Hematopoietic multipotent progenitor cell treated with erythropoietin and hydrocortisone succinate and interleukin-3 and kit ligand, for 6 days (in vitro differentiated cells): ENCODE data around the gene PRR5L.
"Not testable (repeated sequence)": the region's sequence is repeated elsewhere in the genome, so short reads cannot be mapped to it uniquely, and the experiment has no call there.

Source experiments
- DNase-seq: peaks from one replicate; pipeline ENCODE4 v3.0.0-alpha.2; 2015

Gene PRR5L

DNA sequence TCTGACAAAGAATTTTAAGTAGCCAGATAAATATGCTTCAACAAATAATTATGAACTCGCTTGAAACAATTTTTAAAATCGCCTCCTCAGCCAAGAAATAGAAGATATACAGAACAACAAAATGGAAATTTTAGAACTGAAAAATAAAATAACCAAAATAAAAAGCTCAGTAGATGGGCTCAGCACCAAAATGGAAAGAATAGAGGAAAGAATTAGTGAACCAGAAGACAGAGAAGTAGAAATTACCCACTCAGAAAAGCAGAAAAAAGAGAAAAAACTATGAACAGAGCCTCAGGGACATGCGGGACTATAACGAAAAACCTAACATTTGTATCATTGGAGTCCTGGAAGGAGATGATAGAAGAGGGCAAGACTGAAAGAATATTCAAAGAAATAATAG is 14.2 kb upstream of the PRR5L start:
- no peak for DNase-seq

DNA sequence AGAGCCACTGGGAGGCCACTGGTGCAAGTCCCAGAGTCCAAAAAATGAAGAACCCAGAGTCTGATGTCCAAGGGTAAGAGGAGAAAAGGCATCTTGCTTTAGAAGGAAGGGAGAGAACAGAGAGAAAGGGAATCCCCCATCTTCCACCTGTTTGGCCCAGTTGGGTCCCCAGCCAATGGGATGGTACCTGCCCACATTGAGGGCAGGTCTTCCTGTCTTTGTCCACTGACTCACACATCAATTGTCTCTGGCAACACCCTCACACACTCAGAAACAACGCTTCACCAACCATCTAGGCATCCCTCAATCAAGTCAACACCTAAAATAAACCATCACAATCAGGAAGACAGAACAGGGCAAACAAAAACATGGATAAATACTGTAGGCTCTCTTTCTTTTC is 13.2 kb upstream of the PRR5L start:
- DNase-seq, result no peak

DNA sequence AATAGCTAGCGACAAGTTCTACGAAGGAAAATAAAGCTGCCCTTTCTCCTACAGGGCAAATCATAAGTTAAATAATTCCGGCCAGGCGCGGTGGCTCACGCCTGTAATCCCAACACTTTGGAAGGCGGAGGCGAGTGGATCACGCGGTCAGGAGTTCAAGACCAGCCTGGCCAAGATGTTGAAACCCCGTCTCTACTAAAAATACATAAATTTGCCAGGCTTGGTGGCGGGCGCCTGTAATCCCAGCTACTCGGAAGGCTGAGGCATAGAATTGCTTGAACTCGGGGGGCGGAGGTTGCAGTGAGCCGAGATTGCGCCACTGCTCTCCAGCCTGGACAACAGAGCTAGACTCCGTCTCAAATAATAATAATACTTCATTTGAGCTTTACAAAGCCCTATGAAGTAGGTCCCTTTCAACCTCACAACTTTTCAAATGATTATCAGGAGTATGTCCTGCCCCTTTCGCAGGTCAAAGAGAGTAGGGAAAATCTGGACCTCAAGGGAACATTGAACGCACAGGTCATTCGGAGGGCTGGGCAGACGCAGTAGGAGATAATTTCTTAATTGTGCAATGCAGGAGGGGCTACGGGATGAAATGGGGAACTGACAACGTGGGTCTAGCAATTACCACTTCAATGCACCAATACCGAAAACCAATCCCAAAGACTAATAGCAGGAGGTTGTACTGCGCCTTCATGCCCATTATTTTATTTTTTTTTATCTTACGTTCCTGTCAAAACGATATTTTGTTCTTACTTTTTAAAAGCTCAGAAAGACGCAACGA is 7.5 kb upstream of the PRR5L start:
- DNase-seq, result peak; percentile 63

DNA sequence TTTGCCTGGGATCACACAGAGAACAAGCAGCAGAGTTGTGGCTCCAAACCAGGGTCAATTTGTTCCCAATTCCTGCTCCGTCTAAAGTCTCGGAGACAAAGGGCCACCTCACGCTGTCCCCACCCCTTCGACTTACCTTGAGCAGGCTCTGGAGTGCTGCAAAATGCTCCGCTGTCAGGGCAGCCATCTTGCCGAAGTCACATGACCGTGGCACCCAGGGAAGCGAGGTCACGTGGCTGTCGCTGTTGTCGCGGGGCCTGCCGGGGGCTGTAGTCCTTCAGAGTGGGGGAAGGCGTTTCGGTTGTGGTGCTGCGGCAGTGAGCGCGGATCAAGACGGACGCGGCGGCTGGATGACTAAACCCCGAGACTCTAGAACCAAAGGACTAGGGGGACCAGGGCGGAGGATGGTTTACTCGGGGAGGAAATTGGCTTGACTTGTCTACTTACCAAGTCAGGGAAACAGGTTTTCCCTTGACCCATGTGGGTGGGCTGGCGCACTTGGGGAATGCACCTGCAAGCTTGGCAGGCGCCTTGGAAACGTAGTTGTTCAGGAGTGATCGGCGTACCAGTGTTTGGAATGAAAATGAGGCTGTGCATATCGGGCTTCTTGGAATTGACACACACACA is 6.7 kb upstream of the PRR5L start, which contains the start of gene COMMD9:
TSS of gene COMMD9 (minus strand) at position 199 of the 627 bp plus-strand sequence. CDS start at position 187, 12 bp downstream.
- peak; percentile 97 for DNase-seq

DNA sequence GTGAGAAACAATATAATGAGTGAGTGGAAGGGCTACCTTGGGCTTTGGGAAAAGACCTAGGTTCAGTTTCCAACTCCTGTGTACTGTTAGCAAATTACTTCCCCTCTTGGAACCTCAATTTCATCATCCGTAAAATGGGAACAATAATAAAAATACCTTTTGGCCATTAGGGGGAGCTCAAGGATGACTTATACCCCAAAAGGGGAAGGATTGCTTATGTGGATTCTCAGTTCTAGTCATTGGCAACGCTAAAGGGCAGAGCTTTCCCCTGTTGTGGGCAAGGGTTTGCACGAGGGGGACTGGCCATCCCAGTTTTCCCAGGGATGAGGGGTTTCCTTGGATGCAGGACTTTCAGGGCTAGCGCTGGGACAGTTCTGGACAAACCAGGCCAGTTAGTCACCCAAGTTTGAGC is 3.8 kb upstream of the PRR5L start:
- peak; percentile 81 for DNase-seq

DNA sequence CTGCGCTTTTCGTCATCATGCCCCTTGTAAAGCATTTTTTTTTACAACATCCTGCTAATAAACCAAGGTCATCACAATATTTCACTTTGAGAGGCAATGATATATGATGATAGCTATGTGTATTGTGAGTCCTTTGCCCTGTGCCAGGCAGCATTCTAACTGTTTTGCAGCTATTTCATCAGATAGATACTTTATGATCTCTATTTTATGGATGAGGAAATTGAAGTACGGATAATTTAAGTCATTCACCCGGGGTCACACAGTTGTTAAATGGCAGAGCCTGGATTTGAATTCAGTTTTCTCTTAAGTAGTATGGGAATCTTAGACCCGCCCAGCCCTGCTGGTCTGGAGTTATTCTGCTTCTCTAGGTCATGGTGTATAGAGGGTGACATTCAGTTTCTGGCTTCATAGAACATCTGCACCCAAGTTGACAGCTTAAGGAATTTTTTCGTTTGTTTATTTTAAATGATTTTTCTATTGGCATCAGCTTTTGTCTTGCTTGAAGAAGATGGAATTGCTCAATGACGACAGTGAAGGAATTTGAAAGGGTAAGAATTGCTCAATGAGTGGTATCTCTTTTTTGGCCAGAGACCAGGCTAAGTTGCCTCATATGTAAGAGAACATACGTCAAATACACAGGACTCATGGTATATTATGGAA is 926 bp downstream of the PRR5L start:
- DNase-seq, result peak; percentile 53

DNA sequence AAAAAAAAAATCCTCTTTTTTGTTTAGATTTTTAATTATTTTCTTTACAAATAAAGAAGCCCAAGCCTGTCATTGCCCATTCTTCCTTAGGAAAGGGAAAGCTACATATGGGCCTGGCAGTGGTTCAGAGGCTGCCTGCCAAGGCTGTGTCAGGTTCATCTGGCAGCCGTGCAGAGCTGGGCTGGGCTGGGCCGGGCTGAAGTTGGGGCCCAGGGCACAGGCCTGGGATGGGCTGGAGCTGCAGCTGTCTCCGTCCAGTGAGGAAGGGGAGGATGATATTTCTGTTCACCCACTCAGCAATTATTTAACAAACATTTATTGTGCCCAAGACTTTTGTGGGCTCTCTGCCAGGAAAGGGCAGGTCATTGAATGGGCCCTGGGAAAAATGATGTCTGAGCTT is 4.6 kb downstream of the PRR5L start:
- no peak for DNase-seq

DNA sequence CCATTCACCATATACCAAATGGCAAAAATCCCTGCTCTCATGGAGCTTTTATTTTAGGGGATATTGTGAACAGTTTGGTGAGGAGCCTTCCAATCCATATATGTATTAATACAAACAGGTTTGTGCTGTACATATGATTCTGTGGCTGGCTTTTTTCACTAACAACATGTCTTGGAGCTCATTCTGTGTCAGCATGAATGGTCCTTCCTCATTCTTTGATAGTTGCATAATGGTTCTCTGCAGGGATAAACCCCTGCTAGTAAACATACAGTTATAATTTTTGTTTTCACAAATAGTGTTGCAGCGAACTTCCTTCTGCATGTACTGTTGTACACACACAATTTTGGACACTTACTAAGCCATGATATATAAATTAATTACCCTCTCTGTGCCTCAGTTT is 8.3 kb downstream of the PRR5L start:
- peak; percentile 21 for DNase-seq

DNA sequence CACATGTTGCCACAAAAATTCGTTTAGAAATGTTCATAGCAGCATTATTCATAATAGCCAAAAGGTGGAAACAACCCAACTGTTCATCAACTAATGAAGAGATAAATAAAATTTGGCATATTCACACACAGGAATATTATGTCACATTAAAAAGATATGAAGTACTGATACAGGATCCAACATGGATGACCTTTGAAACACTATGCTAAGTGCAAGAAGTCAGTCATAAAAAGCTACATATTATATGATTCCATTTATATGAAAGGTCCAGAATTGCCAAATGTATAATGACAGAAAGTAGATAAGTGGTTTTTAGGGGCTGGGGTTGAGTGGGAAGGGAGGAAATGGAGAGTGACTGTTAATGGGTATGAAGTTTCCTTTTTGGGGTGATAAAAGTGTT is 9.0 kb downstream of the PRR5L start:
- no peak for DNase-seq

DNA sequence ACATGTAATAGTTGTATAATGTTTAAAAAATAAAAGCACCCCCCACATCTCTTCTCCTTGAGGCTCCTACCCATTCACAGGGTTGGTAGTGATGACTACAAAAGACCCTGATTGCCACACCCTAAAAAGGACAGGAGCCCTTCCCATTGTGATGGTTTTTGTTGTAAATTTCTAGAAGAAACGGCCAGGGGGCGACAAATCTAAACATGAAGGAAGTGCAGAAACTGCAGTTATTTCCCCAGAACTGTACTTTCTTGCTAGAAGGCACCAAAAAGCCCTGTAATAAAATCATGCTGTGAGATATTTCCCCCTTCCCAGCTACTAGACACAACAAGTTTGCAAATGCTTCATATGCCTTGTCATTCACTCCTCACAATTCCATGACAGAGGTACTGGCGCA is 10.8 kb downstream of the PRR5L start:
- peak; percentile 63 for DNase-seq

DNA sequence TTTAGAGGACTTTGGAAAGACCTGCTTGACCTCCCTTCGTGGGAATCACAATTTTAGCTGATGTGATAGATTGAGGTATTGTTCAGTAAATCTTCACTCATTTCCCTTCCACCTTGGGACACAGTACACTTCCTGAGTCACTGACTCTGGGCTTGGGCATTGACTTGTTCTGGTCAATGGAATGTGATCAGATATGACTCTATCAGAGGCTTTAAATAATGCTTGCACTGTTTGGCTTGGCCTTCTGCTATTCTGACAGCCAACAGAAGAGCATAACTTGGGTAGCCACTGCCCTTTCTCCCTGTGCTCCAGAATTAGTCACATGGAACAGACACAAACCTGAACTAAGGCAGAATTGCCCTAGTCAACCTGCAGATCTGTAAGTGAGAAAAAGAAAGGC is 12.5 kb downstream of the PRR5L start:
- no peak for DNase-seq

DNA sequence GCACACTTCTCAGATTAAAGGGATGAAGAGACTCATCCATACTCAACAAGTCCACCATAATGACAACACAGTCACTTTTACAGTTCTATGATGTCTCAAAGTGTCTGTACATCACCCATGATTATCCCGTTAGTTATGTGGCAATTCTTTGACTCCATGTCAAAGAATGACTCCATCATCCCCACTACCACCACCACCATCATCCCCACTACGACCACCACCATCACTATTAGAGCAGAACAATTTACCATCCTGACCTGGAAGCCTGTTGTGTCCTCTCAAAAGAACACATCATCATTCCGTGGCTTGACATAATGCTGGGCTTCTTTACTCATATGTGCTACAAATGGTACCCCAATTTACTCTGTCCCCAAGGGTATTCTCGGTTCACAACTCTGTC is 13.7 kb downstream of the PRR5L start:
- DNase-seq, result no peak

DNA sequence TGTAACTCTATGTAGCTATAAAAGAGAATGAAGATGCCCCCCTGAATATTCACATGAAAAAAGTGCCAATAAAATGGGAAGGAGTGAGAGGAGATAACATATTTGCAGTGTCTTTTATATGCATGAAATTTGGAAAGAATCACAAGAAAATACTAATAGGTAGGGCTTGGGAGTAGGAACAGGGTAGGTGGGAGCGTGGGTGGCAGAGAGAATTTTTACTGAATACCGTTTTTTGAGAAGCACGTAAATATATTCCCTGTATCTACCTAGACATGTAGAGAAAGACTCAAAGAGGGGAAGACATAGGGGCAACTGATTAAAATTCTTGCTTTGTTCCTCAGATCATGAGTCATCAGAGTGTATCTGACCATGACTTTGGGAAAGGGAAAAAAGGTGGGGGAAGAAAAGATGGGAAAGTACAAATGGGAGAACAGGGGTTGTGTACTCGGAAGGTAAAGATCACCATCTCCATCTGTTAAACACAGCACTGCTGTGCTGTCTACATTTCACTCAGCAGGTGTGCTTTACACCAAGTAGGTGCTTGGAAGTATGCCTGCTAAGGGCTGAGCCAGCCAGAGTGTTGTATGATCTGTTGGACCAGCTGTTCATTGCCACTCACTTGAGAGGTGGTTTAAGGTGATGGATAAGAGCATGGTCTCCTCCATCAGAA is 16.0 kb downstream of the PRR5L start:
- no peak for DNase-seq

DNA sequence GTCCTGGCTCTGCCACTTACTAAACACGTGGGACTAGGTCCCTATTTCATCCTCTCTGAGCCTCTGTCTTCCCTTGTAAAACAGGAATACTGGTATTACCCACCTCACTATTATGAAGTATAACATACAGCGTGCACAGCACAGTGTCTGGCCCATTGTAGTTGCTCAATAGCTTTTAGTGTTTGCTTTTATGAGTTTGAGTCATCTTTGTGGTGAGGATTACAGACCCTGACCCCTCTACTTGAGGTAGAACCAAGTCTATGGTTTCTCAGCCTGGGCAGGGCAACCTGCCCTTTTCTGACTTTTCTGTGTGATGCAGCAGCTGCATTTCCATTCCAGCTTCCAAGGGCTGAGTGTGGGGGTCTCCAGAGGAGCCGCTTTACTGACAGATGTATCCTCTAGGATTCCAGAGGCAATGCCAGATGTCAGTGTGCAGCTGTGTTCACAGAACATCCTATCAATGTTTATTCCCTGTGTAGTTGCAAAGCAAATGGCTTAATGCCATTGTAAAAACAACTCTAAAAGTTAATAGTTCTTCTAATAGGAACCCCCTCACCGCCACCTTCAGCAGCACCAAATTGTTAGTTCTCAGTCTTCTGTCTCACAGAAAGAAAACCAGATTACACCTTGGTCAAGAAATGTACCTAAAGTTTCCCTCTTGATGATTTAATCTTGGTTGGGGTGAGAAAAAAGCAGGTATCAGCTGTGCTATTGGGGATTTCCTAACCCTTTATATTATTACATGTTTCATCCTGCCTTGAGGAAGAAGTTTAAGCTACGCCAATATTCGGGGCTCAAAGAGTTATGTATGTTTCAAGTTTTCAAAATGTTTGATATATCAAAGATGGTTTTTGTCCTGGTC is 16.8 kb downstream of the PRR5L start:
- no peak for DNase-seq

DNA sequence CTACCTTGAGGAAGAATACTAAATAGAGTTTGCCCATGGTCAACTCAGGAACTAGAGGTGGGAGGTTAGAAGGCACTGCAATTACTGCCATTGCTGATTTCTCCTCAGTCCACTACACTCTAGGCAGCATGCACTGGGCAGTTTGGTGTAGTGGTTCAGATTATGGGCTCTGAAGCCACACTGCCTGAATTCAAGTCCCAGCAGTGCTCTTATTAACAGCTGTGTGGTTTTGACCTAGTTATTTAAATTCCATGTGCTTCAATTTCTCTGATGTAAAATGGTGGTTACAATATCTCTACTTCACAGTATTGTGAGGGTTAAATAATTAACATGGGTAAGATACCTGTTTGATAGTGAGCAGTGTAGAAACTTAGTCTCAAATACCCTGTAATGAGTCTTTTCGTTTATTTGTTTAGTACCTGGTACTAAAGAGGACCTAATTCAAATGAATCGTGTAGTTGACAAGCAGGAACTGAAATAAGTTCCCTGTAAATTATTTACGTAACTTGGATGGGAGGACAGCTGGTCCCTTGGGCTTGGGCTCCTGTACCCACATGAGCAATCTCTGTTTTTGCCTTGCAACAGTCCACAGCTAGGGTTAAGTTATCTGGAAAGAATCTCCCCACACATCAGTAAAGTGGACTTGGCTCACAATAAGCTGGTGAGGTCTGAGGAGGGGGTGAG is 17.8 kb downstream of the PRR5L start:
- DNase-seq, result no peak

DNA sequence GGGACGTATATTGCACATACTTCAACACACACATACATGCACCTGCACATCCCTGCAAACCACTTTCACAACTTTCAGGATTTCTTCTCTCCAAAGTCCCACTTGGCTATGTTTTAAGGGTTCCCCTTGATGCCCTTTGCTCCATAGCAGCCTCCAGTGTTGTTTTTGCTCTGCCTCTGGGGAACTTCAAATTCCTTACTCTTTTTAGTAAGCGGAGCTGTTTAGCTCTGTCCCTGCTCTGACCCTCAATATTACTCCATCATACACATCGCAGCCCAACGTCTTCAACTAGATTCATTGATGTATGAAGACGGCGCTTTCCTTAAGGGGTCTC is 18.3 kb downstream of the PRR5L start:
- no peak for DNase-seq

DNA sequence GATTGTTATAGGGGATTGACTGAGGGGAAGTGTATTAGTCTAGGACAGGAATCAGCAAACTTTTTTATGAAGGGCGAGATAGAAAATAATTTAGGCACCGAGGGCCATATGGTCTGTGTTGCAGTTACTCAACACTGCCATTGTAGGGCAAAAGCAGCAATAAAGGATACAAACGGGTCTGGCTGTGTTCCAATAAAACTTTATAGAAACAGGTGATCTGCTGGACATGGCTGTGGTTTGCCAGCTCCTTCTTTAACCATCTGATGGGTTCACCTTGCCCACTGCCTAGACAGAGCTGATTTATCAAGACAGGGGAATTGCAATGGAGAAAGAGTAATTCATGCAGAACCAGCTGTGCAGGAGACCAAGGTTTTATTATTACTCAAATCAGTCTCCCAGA is 20.0 kb downstream of the PRR5L start:
- no peak for DNase-seq

DNA sequence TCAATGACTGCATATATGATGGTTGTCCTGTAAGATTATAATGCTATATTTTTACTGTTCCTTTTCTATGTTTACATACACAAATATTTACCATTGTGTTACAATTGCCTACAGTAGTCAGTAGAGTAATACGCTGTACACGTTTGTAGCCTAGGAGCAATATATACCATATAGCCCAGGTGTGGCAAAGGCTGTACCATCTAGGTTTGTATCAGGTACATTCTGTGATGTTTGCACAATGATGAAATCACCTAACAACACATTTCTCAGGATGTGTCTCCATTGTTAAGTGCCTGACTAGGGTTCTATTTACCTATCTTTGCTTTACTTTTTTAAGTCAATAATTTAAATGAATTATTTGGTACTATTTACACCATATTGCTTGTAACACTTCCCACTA is 21.9 kb downstream of the PRR5L start:
- DNase-seq, result no peak

DNA sequence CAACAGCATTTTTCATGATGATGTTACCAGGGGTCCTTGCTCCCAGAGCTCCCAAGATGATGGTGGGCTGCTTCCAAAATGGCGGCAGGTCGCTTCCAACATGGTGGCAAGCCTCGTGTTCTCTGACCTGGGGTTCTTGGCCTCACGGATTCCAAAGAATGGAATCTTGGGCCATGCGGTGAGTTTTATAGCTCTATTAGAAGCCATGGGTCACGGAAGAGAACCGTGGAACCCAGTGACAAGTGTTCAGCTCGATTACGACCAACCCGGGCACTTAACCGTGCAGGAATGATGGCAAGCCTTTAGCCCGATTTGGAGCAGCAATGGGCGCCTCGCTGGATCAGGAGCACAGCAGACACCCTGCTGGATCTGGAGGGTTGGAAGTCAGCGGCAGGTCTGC is 28.9 kb downstream of the PRR5L start:
- DNase-seq, result not testable (repeated sequence)

DNA sequence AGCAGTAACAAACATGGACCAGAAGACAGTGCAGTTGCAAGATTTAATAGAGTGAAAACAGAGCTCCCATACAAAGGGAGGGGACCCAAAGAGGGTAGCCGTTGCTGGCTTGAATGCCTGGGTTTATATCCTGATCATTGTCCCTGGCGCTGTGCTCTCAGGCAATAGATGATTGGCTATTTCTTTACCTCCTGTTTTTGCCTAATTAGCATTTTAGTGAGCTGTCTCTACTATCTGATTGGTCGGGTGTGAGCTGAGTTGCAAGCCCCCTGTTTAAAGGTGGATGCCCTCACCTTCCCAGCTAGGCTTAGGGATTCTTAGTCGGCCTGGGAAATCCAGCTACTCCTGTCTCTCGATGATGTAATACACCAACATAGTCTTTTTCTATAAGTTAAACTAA is 29.3 kb downstream of the PRR5L start:
- DNase-seq, result not testable (repeated sequence)

DNA sequence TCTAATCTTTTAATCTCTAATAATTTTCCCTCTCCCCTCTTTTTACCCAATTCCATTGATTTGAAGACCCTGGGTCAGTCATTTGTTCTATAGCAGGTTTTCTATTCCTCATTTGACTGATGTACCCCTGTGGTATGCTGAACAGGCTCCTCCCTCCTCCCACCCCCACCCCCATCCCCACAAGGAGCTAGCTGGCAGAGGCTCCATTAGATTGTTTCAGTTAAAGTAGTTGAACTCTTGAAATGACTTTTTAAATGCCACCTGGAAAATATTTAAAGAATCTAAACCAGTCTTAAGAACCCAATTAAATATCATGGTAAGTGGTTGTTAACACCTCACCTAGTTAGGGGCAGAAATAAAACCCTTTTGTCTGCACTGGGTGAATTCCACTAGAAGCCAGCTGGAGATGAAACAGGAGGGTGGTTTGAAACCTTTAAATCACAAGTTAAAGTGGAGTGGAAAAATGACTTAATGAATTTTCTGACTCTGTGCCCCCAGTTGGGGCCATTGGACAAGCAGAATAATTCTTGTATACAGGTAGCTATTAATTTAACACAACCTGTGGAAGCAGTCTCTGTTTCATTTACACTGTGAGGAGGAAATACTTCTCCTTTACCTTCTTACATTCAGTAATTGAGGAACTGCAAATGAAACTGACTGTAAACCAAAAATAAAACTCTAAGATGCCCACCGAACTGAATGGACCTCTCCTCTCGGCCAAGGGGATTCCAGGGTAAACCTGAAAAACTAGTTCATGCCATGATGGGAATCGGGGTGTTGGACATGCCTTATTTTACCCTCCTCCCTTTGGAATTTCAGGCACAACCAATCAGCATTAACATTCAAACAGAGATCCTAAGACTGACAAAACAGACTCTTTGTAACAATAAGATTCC is 30.7 kb downstream of the PRR5L start:
- no peak for DNase-seq
